Thyroid gland (tissue), 4 donors: Measurements from ENCODE around the gene SELENOI.

Experiments used
- CTCF ChIP-seq, 6 experiments: fragments of 200-600 bp in 3 of 6; fragments of 450-650 bp in 3 of 6; sonication (generic) in 3 of 6; IDR thresholded peaks; one replicate each; pipeline ENCODE4 v1.5.1; 2016 to 2019; ENCODE audit warnings: antibody characterized with exemption in 6 of 6, mild to moderate bottlenecking in 2 of 6, inconsistent platforms in 1 of 6, moderate library complexity in 1 of 6
- POLR2A ChIP-seq, 2 donors: fragments of 450-650 bp; IDR thresholded peaks; one replicate each; pipeline ENCODE4 v1.6.1; 2017; ENCODE audit warnings: antibody characterized with exemption in 2 of 2, mild to moderate bottlenecking in 2 of 2, moderate library complexity in 1 of 2

- TF ChIP-seq CTCF (IDR thresholded peaks at IDR 0.05), result no peak
- TF ChIP-seq POLR2A (IDR thresholded peaks at IDR 0.05), result no peak
Measured at GRCh38 chr2:26384183-26384582, 38.2 kb downstream of the SELENOI start.
